Activated CD4-positive, alpha-beta T cell treated with anti-CD3 and anti-CD28 coated beads, Interleukin-2, amount 10 ng/mL, durations not matched to agents 24 days and 14 days (primary cell): ENCODE measurements around the gene PIWIL1. TPM values are rescaled to one million over a fixed set of nuclear protein-coding genes. Genes with fewer than 3 reads are reported as not detected.

Experiments used
- DNase-seq: peaks from one replicate; pipeline ENCODE4 v3.0.0; 2022
- H3K27ac Mint-ChIP-seq: one replicate; pipeline ENCODE4 v1.8.0; 2022; ENCODE audit warnings: mild to moderate bottlenecking, mixed read lengths
- H3K27me3 Mint-ChIP-seq: one replicate; pipeline ENCODE4 v1.8.0; 2022; ENCODE audit warnings: mixed read lengths
- H3K36me3 Mint-ChIP-seq: one replicate; pipeline ENCODE4 v1.8.0; 2022; ENCODE audit warnings: low read depth, mild to moderate bottlenecking, mixed read lengths
- H3K4me1 Mint-ChIP-seq: one replicate; pipeline ENCODE4 v1.8.0; 2021; ENCODE audit warnings: mixed read lengths
- H3K4me3 Mint-ChIP-seq: one replicate; pipeline ENCODE4 v1.8.0; 2022; ENCODE audit warnings: mild to moderate bottlenecking, moderate library complexity, mixed read lengths
- H3K9me3 Mint-ChIP-seq: one replicate; pipeline ENCODE4 v1.8.0; 2021; ENCODE audit warnings: mixed read lengths
- intact Hi-C: fragments of 100-400 bp; cut with micrococcal nuclease; formaldehyde crosslinking; loops from one replicate; pipeline ENCODE4 v1.15.1; 2023
- total RNA-seq: library from RNA; stranded (reverse); gene quantifications from 2 replicates; pipeline ENCODE4 v1.2.3, GENCODE V29; 2022

Gene PIWIL1
- total RNA-seq, 1 donor from 2014 or later, result not detected

GRCh38 chr12:130322263-130322662 is 15.4 kb upstream of the PIWIL1 start:
- H3K9me3 Mint-ChIP-seq, result no peaks in the 10 kb centered on the region
- H3K4me3 Mint-ChIP-seq, result no peak overlapping the region
- H3K36me3 Mint-ChIP-seq, result no peaks in the 10 kb centered on the region
- intact Hi-C loops, result no loop called here
- no peaks in the 10 kb centered on the region for H3K27me3 Mint-ChIP-seq
- no peak for DNase-seq
- H3K4me1 Mint-ChIP-seq, result no peaks in the 10 kb centered on the region
- no peak overlapping the region for H3K27ac Mint-ChIP-seq

DNA sequence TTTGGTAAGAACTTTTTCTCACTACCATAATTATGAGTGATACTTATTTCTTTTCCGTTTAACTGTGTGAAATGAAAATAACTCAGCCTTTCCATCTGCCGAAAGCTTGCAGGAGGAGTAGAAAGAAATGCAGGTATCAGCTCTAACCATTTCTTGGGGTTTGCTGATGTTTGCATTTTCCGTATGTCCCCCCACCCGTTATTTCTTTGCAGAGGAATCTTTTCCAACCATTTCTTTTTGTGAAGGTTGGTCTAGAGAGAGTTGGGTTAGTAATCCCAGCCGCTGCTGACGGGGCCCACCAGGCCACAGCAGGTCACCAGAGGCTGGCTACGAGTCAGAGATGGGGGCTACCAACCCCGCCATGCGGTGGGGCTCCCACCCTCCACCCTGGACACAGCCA is 7.0 kb upstream of the PIWIL1 start:
- Mint-ChIP-seq H3K36me3 (no peaks in the 10 kb centered on the region), H3K27me3 (peaks cover 5% of the 10 kb centered on the region), H3K4me1 (no peaks in the 10 kb centered on the region), H3K4me3 (no peak overlapping the region), H3K9me3 (no peaks in the 10 kb centered on the region), H3K27ac (no peak overlapping the region)
- intact Hi-C loops, result no loop called here
- no peak for DNase-seq

- no peak for DNase-seq
- Mint-ChIP-seq H3K4me1 (no peaks in the 10 kb centered on the region), H3K27ac (no peak overlapping the region), H3K36me3 (no peaks in the 10 kb centered on the region), H3K4me3 (no peak overlapping the region), H3K9me3 (no peaks in the 10 kb centered on the region), H3K27me3 (peaks cover 5% of the 10 kb centered on the region)
- intact Hi-C loops, result no loop called here
These were observed 6.5 kb upstream of the PIWIL1 start for GRCh38 chr12:130331146-130331545.

DNA sequence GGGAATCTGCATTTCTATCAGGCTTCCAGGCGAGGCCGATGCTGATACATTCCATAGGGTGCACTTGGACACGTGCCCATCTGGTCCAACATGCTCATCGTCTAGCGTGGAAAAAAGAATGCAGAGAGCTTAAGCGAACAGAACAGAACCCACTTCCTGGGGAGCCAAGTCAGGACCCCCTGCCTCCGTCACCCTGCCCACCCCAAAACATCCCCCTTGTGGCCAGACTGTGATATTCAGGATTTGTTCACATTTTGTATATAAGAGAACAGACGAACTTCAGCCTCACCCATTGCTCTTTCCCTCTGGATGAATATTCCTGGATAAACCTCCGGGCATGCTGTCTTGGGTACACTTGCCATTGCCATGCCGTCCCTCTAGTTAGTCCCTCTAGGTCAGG is 4.3 kb upstream of the PIWIL1 start:
- intact Hi-C loops, result no loop called here

GRCh38 chr12:130334399-130334798 is 3.3 kb upstream of the PIWIL1 start:
- Mint-ChIP-seq H3K9me3 (no peaks in the 10 kb centered on the region), H3K27me3 (peaks cover 7% of the 10 kb centered on the region), H3K4me1 (no peaks in the 10 kb centered on the region), H3K27ac (no peak overlapping the region), H3K4me3 (no peak overlapping the region), H3K36me3 (no peaks in the 10 kb centered on the region)
- no peak for DNase-seq
- intact Hi-C loops, result no loop called here

More for the DNA sequence above, 4.3 kb upstream of the PIWIL1 start:
- Mint-ChIP-seq H3K4me1 (no peaks in the 10 kb centered on the region), H3K27me3 (peaks cover 5% of the 10 kb centered on the region), H3K36me3 (no peaks in the 10 kb centered on the region), H3K27ac (no peak overlapping the region), H3K9me3 (no peaks in the 10 kb centered on the region), H3K4me3 (no peak overlapping the region)
- no peak for DNase-seq

DNA sequence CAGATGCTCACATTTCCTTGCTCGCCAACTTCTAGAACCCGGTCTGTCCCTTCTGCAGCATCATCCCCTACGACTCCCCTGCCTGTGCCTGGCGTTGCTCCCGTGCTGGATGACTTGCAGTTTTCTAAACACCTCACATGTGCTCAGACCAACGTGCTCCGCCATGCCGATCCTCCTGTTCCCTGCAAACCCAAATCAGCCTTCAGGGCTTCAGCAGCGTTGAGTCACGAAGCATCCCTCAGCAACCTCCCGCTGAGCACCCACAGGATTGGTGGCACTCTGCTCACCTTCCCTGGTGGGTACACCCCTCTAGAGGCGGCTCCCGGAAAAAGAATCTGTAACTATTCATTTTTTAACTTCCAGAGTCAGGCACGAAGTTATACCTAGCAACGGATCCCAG is 2.8 kb upstream of the PIWIL1 start:
- Mint-ChIP-seq H3K9me3 (no peaks in the 10 kb centered on the region), H3K27me3 (peaks cover 10% of the 10 kb centered on the region), H3K4me3 (no peak overlapping the region), H3K36me3 (no peaks in the 10 kb centered on the region), H3K4me1 (peaks cover 2% of the 10 kb centered on the region), H3K27ac (no peak overlapping the region)
- no peak for DNase-seq
- intact Hi-C loops, result loop anchor here (1.0 to 5.0 kb wide), 2 partner anchors 288 to 308 kb away; no protein-coding TSS in a partner anchor

DNA sequence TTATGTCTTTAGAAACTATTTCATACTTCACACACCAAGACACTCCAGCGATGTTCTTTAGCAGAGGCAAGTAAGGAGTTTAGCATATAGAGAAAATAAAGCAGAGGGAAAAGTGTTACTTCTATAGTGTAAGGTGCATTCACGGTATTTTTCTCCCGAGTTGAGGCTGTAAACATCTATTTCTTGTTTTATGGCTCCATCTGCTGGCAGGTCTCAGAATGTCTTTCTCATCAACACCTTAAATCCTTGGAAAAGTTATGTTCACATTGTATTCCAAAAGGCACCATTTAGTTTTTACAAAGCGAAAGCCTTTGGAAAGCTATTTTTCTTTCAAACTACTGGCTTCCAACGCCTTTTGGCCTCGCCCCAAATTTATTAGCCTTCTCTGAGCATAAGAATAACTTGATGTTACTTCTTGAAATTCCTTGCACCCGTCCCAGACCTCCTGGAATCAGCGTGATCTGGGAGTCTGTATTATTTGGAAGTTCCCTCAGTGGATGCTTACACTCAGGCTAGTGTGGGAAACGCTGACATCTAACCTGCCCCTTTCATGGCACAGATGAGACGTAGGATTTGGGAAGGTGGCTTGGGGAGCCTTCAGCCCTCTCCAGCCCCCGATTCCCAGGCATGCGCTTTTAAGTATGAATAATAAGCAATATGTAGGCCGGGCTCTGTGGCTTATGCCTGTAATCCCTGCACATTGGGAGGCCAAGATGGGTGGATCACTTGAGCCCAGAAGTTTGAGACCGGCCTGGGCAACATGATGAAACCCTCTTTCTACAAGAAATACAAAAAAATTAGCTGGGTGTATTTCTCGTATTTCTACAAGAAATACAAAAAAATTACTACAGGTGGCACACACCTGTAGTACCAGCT is 1.9 kb upstream of the PIWIL1 start:
- intact Hi-C loops, result loop anchor here (1.0 to 5.0 kb wide), 2 partner anchors 288 to 308 kb away; no protein-coding TSS in a partner anchor
- DNase-seq, result peak; percentile 79
- H3K36me3 Mint-ChIP-seq, result no peaks in the 10 kb centered on the region
- H3K27me3 Mint-ChIP-seq, result peaks cover 13% of the 10 kb centered on the region
- H3K4me3 Mint-ChIP-seq, result no peak overlapping the region
- H3K4me1 Mint-ChIP-seq, result peaks cover 3% of the 10 kb centered on the region
- no peak overlapping the region for H3K27ac Mint-ChIP-seq
- H3K9me3 Mint-ChIP-seq, result no peaks in the 10 kb centered on the region

GRCh38 chr12:130336723-130337487 is 782 bp upstream of the PIWIL1 start:
- no peaks in the 10 kb centered on the region for H3K9me3 Mint-ChIP-seq
- DNase-seq, result no peak
- no peak overlapping the region for H3K4me3 Mint-ChIP-seq
- peaks cover 16% of the 10 kb centered on the region for H3K27me3 Mint-ChIP-seq
- H3K36me3 Mint-ChIP-seq, result no peaks in the 10 kb centered on the region
- H3K4me1 Mint-ChIP-seq, result peaks cover 3% of the 10 kb centered on the region
- intact Hi-C loops, result loop anchor here (5.0 kb wide), 1 partner anchor 310 kb away; no protein-coding TSS in a partner anchor
- no peak overlapping the region for H3K27ac Mint-ChIP-seq

DNA sequence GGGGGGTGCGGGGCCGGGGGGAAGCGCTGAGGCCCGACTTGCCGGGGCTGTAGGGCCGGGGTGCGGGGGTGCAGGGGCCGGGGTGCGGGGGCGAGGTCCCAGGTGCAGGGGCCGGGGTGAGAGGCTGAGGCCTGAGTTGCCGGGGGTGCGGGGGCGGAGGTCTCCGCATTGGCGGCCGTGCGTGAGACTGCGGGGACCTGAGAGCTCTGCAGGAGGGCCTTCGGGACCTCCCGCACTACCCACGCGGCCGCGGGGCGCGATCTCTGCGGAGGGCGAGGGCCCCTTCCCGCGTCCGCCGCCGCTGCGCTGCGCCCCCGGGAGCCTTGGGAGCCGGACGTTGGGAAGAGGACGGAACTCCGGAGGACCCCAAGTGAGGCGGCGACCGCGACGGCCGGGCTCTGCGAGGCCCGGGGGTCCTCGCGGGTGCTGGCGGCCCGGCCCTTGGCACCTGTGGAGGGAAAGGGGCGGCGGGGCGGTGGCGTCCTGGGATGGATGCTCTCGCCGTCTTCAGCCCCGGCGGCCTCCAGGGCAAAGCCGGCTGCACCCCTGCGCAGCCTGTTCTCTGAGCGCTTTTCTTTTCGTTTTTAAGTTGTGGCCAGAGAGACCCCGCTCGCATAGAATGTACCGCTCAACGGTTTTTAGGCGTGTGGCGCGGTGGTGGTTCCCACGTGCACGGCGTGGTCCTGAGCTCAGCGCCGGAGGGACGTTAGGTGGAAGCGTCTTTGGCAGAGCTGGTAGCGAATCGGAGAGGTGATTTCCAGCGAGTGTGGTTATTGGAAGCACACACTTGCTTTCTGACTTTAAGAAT is 1.3 kb downstream of the PIWIL1 start:
- Mint-ChIP-seq H3K4me1 (peaks cover 3% of the 10 kb centered on the region), H3K27me3 (peaks cover 16% of the 10 kb centered on the region), H3K27ac (no peak overlapping the region), H3K4me3 (no peak overlapping the region), H3K36me3 (no peaks in the 10 kb centered on the region), H3K9me3 (no peaks in the 10 kb centered on the region)
- intact Hi-C loops, result loop anchor here (5.0 kb wide), 1 partner anchor 312 kb away; no protein-coding TSS in a partner anchor
- no peak for DNase-seq

- H3K4me3 Mint-ChIP-seq, result no peak overlapping the region
- H3K36me3 Mint-ChIP-seq, result no peaks in the 10 kb centered on the region
- intact Hi-C loops, result loop anchor here (5.0 kb wide), 1 partner anchor 313 kb away; no protein-coding TSS in a partner anchor
These were observed 2.3 kb downstream of the PIWIL1 start for GRCh38 chr12:130339951-130340350.

DNA sequence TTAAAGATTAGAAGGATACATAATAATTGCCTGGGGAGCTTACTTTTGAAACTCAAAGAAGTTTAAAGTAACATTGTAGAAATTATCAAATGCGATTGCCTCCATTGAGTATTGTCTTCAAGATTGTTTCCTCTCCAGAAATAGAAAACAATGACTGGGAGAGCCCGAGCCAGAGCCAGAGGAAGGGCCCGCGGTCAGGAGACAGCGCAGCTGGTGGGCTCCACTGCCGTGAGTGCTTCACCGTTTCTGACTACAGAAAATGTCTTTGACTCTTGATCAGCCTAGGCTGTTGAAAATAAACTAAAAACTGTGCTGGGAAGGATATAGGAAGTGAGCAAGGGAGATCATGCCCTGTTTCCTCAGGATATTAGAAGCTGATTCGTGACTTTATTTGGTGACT is 4.8 kb downstream of the PIWIL1 start:
- H3K27ac Mint-ChIP-seq, result no peak overlapping the region
- no peak overlapping the region for H3K4me3 Mint-ChIP-seq
- no peak for DNase-seq
- peaks cover 3% of the 10 kb centered on the region for H3K4me1 Mint-ChIP-seq
- no peaks in the 10 kb centered on the region for H3K36me3 Mint-ChIP-seq
- intact Hi-C loops, result no loop called here
- H3K9me3 Mint-ChIP-seq, result no peaks in the 10 kb centered on the region
- H3K27me3 Mint-ChIP-seq, result peaks cover 14% of the 10 kb centered on the region

More at GRCh38 chr12:130339951-130340350, 2.3 kb downstream of the PIWIL1 start:
- Mint-ChIP-seq H3K9me3 (no peaks in the 10 kb centered on the region), H3K27ac (no peak overlapping the region), H3K27me3 (peaks cover 11% of the 10 kb centered on the region), H3K4me1 (peaks cover 3% of the 10 kb centered on the region)
- DNase-seq, result no peak

GRCh38 chr12:130342842-130343241 is 5.2 kb downstream of the PIWIL1 start:
- Mint-ChIP-seq H3K4me3 (no peak overlapping the region), H3K9me3 (no peaks in the 10 kb centered on the region), H3K4me1 (peaks cover 3% of the 10 kb centered on the region), H3K27me3 (peaks cover 14% of the 10 kb centered on the region), H3K36me3 (no peaks in the 10 kb centered on the region), H3K27ac (no peak overlapping the region)
- intact Hi-C loops, result no loop called here
- DNase-seq, result no peak

DNA sequence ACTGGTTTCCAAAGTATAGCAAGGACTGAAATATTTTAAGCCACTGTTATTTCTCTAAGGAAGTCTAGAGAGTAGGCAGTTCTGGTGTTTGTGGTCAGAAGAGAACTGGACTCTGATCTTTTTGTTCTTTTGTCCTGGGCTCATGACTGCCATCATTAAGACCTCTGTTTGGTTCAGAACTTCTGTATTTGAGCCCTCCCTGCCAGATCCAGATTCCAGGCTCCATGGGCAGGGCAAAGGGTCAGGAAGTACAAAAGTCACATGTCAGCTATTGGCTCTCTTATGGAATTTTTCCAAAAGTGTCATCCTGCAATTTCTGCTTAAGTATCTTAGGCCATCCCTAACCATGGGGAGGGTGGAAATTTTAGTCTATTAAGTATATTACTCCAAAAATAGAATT is 6.8 kb downstream of the PIWIL1 start:
- Mint-ChIP-seq H3K27me3 (peaks cover 11% of the 10 kb centered on the region), H3K4me1 (peaks cover 3% of the 10 kb centered on the region)
- intact Hi-C loops, result no loop called here

More for the DNA sequence above, 6.8 kb downstream of the PIWIL1 start:
- no peak for DNase-seq
- H3K9me3 Mint-ChIP-seq, result no peaks in the 10 kb centered on the region
- no peak overlapping the region for H3K4me3 Mint-ChIP-seq
- H3K36me3 Mint-ChIP-seq, result no peaks in the 10 kb centered on the region
- H3K27ac Mint-ChIP-seq, result no peak overlapping the region
